PFSK-1 (cell line): ENCODE results near the gene ZBTB37.

Source experiments
- FOXP2 ChIP-seq: optimal IDR thresholded peaks from 2 replicates; pipeline ENCODE3; 2011; ENCODE audit warnings: borderline replicate concordance, control low read depth, inconsistent platforms; ENCODE audit not compliant: insufficient read depth; ENCODE audit errors: extremely low read length, extremely low read depth
- POLR2AphosphoS5 ChIP-seq: IDR thresholded peaks from 2 replicates; pipeline ENCODE4 v1.6.1; 2012; ENCODE audit warnings: low read depth, mild to moderate bottlenecking, control low read depth, low read length, moderate library complexity
- REST ChIP-seq, 2 experiments: IDR thresholded peaks; 2 replicates each; pipeline versions ENCODE4 v1.6.1 to v1.8.0; 2011 to 2012; ENCODE audit warnings: low read depth in 2 of 2, low read length in 2 of 2, control low read depth in 1 of 2, inconsistent platforms in 1 of 2, mild to moderate bottlenecking in 1 of 2, moderate library complexity in 1 of 2; ENCODE audit not compliant: insufficient read depth in 1 of 2
- SIN3A ChIP-seq: IDR thresholded peaks from 2 replicates; pipeline ENCODE4 v1.6.1; 2012; ENCODE audit warnings: mild to moderate bottlenecking, low read length, moderate library complexity, borderline replicate concordance; ENCODE audit not compliant: insufficient read depth
- TAF1 ChIP-seq: IDR thresholded peaks from 2 replicates; pipeline ENCODE4 v1.6.1; 2012; ENCODE audit warnings: low read length, control low read depth, borderline replicate concordance; ENCODE audit not compliant: insufficient read depth

The ZBTB37 gene

GRCh38 chr1:173900427-173900826 lies 32.2 kb downstream of the ZBTB37 start:
- TF ChIP-seq POLR2AphosphoS5 (no peak), TAF1 (no peak), FOXP2 (no peak), REST (IDR thresholded peaks at IDR 0.05; ENCODE audit: insufficient read depth in 1 of 2, low read depth in 2 of 2, low read length in 2 of 2) (no peak), SIN3A (no peak)

GRCh38 chr1:173900992-173901391 lies 32.8 kb downstream of the ZBTB37 start:
- TF ChIP-seq REST (IDR thresholded peaks at IDR 0.05; ENCODE audit: insufficient read depth in 1 of 2, low read depth in 2 of 2, low read length in 2 of 2) (no peak), POLR2AphosphoS5 (no peak), SIN3A (no peak), TAF1 (no peak), FOXP2 (no peak)

- TF ChIP-seq POLR2AphosphoS5 (no peak), SIN3A (no peak), REST (IDR thresholded peaks at IDR 0.05; ENCODE audit: insufficient read depth in 1 of 2, low read depth in 2 of 2, low read length in 2 of 2) (no peak), FOXP2 (no peak), TAF1 (no peak)
These were observed 35.8 kb downstream of the ZBTB37 start for GRCh38 chr1:173903827-173904531.

GRCh38 chr1:173913111-173913510 lies 44.9 kb downstream of the ZBTB37 start:
- TF ChIP-seq SIN3A (no peak), POLR2AphosphoS5 (no peak), REST (IDR thresholded peaks at IDR 0.05; ENCODE audit: insufficient read depth in 1 of 2, low read depth in 2 of 2, low read length in 2 of 2) (no peak), FOXP2 (no peak), TAF1 (no peak)
